ENCODE measurements around the gene KRT79.

DNA sequence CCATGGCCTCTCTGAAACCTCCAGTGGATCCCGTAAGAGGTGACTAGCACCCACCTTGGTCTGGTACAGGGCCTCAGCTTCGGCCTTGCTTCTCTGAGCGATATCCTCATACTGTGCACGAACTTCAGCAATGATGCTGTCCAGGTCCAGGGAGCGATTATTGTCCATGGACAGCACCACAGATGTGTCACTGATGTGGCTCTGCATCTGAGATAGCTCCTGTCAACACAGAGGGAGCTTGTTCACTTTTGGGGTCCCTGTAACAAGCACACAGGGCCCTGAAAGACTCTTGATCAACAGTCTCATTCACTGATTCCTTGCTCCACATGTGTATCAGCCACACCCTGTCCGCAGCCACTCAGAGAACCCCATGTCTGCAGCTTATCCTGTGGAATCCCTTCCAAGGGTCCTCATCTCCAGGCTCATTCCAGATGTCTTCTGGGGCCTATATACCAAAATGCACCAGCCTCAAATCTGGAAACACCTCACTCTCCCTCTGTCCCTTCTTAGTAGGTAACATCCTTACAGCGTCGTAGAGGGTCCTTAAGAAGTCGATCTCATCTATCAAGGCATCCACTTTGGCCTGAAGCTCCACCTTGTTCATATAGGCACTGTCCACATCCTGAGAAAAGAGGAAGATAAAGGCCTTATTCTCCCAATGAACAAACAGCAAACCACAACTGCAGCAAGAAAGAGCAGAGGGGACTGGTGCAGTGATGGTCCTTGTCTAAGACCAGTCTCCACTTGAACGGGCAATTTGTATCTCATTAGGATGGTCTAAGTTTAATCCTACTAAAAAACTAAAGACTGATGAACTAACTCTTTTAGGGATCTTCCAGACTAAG, 41.7 kb downstream of the KRT79 start:
- TF ChIP-seq, protein P1, sequence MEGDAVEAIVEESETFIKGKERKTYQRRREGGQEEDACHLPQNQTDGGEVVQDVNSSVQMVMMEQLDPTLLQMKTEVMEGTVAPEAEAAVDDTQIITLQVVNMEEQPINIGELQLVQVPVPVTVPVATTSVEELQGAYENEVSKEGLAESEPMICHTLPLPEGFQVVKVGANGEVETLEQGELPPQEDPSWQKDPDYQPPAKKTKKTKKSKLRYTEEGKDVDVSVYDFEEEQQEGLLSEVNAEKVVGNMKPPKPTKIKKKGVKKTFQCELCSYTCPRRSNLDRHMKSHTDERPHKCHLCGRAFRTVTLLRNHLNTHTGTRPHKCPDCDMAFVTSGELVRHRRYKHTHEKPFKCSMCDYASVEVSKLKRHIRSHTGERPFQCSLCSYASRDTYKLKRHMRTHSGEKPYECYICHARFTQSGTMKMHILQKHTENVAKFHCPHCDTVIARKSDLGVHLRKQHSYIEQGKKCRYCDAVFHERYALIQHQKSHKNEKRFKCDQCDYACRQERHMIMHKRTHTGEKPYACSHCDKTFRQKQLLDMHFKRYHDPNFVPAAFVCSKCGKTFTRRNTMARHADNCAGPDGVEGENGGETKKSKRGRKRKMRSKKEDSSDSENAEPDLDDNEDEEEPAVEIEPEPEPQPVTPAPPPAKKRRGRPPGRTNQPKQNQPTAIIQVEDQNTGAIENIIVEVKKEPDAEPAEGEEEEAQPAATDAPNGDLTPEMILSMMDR (IDR thresholded peaks at IDR 0.05), result no peak
- TF ChIP-seq POLR2A (IDR thresholded peaks at IDR 0.05), result no peak
